COLO829 (cell line): ENCODE data around the gene MALRD1.
"Not testable (repeated sequence)": the region's sequence is repeated elsewhere in the genome, so short reads cannot be mapped to it uniquely, and the experiment has no call there.

Source experiments
- DNase-seq: peaks from one replicate; pipeline ENCODE4 v3.0.0; 2012; ENCODE audit warnings: low spot score

MALRD1 gene

DNA sequence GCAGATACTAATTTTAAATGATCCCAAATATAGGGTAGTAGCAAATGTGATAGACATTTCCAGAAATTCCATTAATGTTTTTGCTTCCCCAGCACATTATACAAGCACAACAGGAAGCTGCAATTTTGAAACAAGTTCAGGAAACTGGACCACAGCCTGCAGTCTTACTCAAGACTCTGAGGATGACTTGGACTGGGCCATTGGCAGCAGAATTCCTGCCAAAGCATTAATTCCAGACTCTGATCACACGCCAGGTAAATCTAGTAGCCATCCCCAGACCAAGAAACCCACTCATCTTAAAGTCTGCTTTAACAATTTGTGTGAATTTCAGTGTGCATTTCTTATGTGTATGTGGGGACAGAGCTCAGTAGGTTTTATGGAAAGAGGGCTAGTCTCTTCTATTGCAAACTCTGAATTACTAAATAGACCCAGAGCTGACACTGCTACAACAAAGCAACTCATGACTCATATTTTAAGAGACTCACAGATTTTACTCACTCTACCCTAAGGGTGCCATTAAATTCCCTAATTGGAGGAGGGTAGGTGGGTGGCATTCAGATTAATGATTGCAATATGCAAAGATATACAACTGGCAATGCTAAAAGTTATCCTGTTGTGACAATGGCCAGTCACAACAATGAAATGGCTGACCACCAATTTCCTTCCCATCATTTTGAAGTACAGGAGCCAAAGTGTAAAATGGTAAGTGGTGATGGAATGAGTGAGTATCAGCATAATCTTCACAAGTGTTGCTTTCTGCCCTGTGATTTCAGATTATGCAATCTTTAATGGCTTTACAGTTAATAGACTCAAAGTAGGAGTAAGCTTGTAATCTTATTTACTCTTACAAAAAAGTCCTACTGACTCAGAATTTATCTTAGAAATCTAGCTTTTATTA, 450.0 kb downstream of the MALRD1 start:
- no peak for DNase-seq

DNA sequence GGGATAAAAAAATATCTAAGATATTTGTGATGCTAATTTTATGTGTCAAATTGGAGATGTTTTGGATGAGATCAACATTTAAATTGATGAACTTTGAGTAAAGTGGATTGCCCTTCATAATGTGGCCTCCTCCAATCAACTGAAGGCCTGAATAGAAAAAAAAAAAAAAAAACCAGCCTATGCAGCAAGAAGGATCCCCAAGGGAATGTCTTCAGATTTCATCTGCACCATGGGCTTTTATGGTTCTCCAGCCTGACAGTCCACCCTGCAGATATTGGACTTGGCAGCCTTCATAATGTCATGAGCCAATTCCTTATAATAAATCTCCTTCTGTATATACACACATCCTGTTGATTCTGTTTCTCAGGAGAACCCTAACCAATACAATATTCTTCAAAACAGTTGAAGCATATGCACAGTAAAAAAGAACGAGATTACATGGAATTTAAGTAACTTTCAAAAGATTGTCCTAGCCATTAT, 450.7 kb downstream of the MALRD1 start:
- no peak for DNase-seq

DNA sequence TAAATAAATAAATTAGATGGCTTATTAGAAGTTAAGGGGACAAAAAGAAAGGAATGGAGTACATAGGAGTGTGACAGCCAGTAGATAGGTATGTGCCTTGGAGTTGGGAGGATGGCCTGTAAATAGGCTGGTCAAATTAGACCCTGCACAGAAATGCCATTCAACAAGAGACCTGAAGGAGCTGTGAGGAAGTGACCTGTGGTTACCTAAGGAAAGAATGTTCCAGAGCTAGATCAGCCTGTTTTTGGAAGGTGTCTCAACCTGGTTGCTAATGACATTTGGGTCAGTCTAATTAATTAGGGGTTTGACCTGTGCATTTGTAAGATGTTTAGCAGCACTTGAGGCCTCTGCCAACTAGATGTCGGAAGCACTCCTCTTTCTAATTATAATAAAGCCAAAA, 452.4 kb downstream of the MALRD1 start:
- no peak for DNase-seq

DNA sequence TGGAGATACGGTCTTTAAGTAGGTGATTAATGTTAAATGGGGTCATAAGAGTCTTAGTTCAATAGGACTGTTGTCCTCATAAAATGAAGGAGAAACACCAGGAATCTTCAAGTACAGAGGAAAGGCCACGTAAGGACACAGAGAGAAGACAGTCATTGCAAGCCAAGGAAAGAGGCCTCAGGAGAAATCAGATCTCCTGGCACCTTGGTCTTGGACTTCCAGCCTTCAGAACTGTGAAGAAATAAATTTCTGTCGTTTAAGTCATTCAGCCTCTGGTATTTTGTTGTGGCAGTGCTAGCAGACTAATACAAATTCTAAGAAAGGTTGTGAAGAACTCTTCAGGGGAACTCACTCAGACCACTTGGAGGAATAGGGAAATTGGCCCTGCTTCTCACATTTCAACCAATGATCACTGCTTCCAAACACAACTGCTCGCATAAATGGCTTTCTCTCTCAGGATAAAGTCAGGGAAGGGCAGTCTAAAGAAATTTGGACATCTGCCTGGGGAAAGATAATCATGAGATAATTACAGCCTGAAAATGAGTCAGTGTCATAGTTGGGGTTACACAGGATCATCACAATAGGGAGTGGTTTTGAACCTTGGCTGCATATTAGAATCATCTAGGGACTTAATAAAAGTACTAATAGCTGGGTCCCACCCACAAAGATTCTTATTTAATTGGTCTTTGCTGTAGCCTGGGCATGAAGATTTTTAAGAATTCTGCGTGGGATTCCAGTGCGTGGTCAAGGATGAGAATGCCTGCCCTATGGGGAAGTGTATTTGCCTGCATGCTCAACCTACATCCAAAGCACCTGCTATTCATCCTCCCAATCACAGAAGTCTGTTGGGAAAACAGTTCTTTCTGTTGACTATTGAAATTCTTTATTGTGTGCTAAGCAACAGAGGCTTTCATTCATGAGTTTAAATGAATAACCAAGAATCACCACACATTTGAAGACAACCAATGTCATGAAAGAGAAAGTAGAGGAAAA, 457.0 kb downstream of the MALRD1 start:
- no peak for DNase-seq

DNA sequence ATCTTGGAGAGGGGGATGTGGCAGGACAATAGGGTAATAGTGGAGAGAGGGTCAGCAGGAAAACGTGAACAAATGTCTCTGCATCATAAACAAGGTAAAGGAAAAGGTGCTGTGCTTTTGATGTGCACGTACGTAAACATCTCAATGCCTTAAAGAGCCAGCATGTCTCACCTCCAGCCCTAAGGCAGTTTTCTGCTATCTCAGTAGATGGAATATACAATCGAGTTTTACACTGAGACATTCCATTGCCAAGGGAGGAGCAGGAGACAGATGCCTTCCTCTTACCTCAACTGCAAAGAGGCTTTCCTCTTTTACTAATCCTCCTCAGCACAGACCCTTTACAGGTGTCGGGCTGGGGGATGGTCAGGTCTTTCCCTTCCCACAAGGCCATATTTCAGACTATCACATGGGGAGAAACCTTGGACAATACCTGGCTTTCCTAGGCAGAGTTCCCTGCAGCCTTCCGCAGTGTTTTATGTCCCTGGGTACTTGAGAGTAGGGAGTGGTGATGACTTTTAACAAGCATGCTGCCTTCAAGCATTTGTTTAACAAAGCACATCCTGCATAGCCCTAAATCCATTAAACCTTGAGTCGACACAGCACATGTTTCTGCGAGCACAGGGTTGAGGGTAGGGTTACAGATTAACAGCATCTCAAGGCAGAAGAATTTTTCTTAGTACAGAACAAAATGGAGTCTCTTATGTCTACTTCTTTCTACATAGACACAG, 461.6 kb downstream of the MALRD1 start:
- not testable (repeated sequence) for DNase-seq

DNA sequence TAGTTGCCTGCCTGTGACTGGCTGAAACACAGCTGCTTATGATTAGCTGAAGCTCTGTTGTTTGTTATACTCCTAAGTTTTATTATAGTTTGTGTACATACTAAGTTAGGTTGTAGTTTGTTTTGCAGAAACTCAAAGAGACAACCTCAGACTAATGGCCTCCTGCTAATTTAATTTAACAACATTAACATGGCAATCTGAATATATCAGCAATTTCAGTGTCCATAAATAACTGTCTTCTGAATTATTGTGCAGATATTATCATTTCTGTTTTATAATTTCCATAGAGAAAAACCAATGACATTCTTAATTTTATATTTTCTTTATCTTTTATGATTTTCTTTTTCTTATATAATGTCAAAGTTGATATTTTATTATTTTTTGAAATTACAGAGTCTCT, 469.5 kb downstream of the MALRD1 start:
- DNase-seq: no peak

DNA sequence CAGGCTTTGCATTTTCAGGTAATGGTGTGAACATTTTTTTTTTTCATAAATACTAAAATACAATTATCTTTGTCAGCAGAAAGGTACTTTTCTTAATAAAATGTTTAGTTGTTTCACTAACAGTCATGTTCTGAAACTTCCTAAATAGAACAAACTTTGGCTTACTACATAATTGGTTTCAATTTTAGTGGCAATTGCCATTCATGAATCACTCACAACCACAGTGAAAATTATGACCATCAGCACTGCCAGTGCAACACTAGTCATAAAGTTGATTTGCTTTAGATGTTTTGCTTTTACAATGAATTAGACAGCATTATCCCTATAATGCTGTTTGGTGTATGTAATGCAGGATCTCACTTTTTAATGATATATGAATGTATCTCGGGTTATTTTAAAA, 470.0 kb downstream of the MALRD1 start:
- DNase-seq: no peak

DNA sequence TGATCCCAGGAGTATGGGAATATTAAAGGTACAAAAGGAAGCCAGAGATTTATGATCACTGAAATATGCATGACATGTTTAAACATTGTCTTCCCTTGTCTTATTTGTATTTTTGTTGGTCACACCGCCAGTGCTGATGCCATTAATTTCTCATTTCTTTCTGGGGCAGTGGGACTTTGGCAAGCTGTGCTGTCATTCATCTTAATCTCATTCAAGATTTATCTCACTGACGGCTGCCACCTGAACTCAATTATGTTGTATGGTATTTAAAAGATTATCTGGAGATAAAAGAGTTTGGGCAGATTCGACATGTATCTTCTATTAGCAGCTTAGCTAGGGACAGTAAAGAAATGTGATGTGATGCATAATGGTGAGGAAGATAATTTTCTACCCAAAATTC, 482.7 kb downstream of the MALRD1 start:
- DNase-seq: no peak

DNA sequence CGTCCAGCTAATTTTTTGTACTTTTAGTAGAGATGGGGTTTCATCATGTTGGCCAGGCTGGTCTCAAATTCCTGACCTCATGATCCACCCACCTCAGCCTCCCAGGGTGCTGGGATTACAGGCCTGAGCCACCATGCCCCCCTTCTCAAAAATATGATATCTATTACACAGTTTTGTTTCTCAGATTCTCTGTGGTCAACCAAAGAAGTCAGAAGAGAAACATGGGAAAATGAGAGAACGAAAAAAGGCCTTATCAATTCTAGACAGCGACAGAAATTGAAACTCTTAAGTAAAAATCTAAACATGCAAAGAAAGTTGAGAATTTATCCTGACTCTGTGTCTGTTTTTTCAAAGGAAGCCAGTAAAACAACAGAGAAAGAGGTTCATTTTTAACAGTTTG, 483.8 kb downstream of the MALRD1 start:
- no peak for DNase-seq

DNA sequence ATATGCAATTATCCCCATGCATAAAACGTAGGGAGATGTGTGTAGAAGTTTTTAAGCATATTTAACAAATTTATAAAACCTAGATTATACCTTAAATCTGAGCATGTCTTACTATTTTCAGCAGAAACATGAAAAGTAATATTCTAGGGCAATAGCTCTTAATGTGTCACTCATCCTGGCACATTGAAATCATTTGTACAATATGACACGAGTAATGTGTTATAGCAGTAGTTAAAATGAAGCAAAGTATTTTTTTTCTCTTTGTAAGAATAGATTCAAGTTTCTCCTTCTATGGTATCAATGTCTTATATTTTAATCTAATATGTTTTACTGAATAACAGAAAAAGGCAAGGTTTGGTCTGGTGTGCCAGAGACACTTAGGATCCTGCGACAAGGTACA, 492.7 kb downstream of the MALRD1 start:
- no peak for DNase-seq

DNA sequence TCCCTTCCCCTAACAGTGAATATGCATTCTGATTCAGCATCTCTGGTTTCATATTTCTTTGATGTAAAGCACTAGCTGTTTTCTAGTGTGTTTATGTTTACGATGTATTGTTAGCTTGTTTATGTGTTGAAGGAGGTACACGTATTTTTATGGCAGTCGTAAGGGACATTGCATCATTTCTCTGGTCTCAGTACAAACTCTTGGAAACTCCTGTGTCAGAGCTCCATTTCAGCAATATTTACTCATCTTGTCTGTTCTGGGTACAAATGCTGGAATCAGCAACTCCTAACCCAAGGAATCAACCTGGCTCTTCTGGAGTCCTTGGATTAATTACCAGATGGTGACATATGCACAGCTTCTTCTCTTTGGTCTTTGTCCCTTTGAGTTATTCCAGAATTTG, 497.6 kb downstream of the MALRD1 start:
- DNase-seq: no peak

DNA sequence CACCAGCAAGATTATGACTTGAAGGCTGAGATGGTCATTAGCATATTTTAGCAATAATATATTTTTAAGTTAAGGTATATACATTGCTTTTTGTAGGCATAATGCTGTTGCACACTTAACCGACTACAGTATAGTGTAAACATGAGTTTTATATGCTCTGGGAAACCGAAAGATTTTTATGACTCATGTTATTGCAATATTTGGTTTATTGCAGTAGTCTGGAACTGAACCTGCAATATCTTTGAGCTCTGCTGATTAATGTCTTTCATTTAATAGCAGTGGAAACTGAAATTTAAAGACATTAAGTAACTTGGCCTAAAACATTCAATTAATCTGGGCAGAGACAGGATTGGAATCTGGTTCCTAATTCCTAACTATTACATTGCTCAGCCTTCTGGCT, 500.9 kb downstream of the MALRD1 start:
- DNase-seq: no peak

DNA sequence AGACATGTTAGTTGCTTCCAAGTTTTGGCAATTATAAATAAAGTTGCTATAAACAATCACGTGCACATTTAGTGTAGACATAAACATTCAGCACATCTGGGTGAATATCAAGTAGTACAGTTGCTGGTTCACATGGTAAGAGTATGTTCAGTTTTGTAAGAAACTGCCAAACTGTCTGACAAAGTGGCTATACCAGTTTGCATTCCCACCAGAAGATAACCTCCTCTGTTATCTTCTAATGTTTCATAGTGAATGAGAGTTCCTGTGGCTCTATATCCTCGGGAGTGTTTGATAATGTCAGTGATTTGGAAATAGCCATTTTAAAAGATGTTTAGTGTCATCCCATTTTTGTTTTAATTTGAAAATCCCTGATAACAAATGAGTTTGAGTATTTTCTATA, 508.1 kb downstream of the MALRD1 start:
- DNase-seq: no peak

DNA sequence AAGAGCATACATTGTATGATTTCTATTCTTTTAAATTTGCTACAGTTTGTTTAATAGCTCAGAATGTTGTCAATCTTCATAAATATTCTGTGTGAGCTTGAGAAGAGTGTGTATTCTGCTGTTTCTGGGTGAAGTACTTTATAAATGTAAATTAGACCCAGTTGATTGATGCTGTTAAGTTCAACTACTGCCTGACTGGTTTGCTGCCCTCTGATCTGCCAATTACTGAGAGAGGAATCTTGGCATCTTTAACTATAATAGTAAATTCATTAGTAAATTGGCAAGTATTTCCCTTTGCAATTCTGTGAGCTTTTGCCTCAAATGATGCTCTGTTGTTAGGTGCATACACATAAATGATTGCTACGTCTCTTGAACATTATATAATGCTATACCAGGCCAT, 512.6 kb downstream of the MALRD1 start:
- DNase-seq: no peak

DNA sequence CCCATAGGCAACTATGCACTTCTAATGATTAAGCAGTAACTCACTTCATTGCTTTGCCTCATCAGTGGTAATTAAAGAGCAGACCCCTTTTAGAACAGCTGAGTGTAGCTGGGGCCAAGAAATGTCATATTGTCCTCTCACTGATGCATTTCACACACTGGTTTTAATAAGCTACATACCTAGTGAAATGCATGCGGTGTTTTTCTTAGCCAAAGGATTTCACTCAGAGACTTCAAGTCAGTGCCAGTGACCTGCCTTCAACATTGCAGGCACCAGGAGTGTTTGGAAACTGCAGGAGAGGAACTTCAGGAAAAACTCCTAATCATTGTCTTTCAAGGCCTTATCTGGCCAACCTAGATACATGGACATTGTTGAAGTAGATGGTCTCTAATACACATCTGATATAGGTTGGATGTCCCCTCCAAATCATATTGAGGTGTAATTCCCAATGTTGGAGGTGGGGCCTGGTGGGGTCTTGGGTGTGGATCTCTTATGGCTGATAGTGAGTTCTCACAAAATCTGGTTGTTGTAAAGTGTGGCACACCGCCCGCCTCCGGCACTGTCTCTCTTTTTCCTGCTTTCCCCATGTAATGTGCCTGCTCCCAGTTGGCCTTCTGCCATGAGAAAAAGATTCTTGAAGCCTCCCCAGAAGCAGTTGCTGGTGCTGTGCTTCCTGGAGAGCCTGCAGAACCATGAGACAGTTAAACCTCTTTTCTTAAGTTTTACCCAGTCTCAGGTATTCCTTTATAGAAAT, 515.0 kb downstream of the MALRD1 start:
- no peak for DNase-seq

DNA sequence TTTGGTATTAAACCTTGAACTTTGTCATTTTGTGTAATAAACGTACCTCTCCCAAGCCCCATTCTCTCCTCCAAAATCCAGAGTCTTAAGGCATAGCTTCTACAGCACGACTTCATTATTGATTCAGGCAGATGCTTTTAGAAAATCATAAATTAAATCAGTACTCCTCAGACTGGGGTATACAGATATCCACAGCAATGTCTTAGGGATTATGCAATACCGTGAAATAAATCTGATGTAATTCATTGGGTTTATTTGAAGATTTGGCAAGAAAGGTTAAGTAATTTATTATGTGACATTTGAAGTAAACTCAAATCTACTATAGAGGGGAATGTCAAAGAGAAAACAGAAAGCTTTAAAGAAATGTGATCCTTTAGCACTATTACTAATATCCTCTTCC, 521.5 kb downstream of the MALRD1 start:
- no peak for DNase-seq

DNA sequence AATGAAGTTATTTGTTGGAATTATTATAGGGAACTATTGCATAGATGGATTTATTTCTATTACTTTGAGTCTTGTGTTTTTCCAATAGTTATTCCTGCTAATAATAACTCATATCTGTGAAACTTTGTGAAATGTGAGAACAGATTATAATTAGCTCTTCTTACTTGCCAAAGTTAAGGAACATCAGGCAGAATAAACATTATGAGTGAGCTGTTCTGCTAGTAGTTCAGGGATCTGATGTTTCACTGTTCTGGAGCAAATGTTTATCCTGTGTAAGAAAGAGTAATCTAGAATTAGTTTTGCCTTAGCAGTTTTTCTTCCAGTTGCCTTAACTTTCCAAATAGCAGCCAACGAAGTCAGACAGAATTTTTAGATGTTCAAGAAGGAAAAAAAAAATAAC, 522.4 kb downstream of the MALRD1 start:
- no peak for DNase-seq

DNA sequence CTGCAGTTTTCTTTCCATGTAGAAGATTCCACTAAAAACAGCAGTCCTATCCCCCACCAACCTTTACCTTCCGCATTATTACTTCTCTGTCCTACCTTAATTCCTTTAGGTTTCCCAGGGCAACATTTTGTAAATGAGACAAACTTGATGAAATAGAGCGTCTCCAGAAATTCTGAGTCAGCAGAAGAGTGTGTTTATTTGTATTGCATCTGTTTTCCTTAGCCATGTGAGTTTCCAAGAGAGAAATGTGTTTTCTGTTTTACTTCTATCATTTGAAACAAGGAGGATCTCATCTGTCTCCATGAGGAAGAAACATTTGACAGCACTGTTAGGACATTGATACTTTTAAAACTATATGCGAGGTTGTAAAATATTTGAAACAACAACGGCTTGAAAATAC, 523.5 kb downstream of the MALRD1 start:
- DNase-seq: no peak

DNA sequence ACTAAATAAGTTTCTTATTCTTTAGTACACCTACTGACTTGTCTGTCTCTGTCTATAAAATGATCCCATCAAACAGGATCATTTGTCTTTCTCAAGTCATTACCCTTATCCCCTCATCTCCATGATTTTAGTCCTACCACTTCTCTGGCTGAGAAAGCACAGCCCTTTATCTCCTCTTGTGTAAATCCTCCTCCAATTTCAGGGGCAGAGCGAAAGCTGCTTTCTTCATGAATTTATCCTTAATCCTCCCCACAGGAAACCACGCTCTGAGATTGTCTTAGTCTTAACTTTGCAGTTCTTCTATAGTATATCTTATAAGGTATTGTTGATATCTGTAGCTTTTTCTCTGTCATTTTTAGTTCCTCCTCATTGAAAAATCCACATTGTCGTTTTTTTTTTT, 528.0 kb downstream of the MALRD1 start:
- no peak for DNase-seq

DNA sequence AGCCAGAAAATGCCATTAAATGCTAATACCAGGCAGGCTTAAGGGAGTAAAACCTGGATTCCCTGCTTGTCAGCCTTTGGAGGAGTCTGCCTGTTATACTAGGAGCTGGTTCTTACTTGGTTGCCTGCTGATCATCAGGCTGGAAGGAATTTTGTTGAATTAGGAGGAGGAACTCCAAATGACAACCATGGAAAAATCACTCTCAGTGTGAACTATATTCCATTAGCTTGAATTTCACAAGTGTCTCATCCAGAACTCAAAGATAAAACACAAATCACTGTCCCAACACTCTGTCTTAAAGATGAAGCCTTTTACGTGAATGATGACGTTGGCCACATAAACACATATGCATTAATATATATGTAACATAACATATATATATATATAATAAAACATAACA, 528.8 kb downstream of the MALRD1 start:
- no peak for DNase-seq

DNA sequence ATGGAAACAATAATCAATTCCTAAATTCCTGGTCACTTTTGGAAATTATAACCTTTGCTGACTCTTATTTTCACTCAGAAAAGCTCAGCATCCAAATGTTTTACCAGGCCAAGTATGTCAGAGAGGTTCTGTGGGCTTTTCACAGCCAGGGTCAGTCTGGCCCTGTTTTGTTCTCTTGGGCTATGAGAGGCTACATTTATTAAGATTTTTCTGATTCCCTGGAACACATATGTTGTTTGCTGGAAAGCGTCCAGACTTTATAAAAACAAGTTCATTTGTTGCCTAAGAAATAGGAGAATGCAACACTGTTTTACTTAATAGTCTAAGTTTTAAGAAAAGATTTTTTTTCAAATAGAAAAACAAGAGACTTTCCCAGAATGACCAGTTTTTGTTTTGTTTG, 529.2 kb downstream of the MALRD1 start:
- DNase-seq: no peak
